Heart left ventricle (tissue), 16 donors: ENCODE measurements around the gene NAXD. TPM values are rescaled to one million over a fixed set of nuclear protein-coding genes. Genes with fewer than 3 reads are reported as not detected.

Source experiments
- ATAC-seq, 4 donors: fragments of 200-7000 bp; cut with Tn5 transposase; one replicate each; pipeline ENCODE4 v1.9.1; 2020 to 2022; ENCODE audit warnings: moderate library complexity in 4 of 4, mild to moderate bottlenecking in 3 of 4, moderate number of reproducible peaks in 1 of 4
- DNase-seq, 5 donors: peaks; one replicate each; pipeline ENCODE4 v3.0.0-alpha.2; 2020
- H3K27ac ChIP-seq, 12 donors: fragments of 200-600 bp; sonication (generic) in 4 of 12; one replicate each; pipeline versions ENCODE4 v1.5.0 to v1.8.0; 2016 to 2022; ENCODE audit warnings: mild to moderate bottlenecking in 2 of 12
- H3K27me3 ChIP-seq, 9 donors: fragments of 200-600 bp; sonication (generic) in 2 of 9; one replicate each; pipeline versions ENCODE4 v1.5.1 to v1.8.0; 2016 to 2022; ENCODE audit warnings: mild to moderate bottlenecking in 3 of 9
- H3K36me3 ChIP-seq, 9 donors: fragments of 200-600 bp; sonication (generic) in 2 of 9; one replicate each; pipeline versions ENCODE4 v1.5.0 to v1.8.0; 2018 to 2022; ENCODE audit warnings: mild to moderate bottlenecking in 2 of 9
- H3K4me1 ChIP-seq, 12 donors: fragments of 200-600 bp; sonication (generic) in 4 of 12; one replicate each; pipeline versions ENCODE4 v1.5.0 to v1.8.0; 2016 to 2022; ENCODE audit warnings: mild to moderate bottlenecking in 3 of 12
- H3K4me3 ChIP-seq, 12 donors: fragments of 200-600 bp; sonication (generic) in 4 of 12; one replicate each; pipeline versions ENCODE4 v1.5.0 to v1.8.0; 2017 to 2022; ENCODE audit warnings: mild to moderate bottlenecking in 9 of 12, moderate library complexity in 4 of 12
- H3K9me3 ChIP-seq, 12 donors: fragments of 200-600 bp; sonication (generic) in 4 of 12; one replicate each; pipeline versions ENCODE4 v1.5.0 to v1.8.0; 2016 to 2022; ENCODE audit warnings: mild to moderate bottlenecking in 1 of 12
- CTCF ChIP-seq, 12 donors: fragments of 200-600 bp; sonication (generic) in 4 of 12; IDR thresholded peaks; one replicate each; pipeline versions ENCODE4 v1.5.0 to v1.8.0; 2018 to 2022; ENCODE audit warnings: antibody characterized with exemption in 12 of 12, mild to moderate bottlenecking in 5 of 12
- POLR2A ChIP-seq, 2 donors: fragments of 450-650 bp; IDR thresholded peaks; one replicate each; pipeline ENCODE4 v1.6.1; 2017; ENCODE audit warnings: antibody characterized with exemption in 2 of 2, mild to moderate bottlenecking in 2 of 2, moderate library complexity in 2 of 2
- WGBS, 4 donors: extraction: QIAGEN DNeasy Blood & Tissue Kit in 2 of 4; methylation state at CpG; one replicate each; pipeline versions ENCODE4 v1.1.5 to v1.1.7; 2013 to 2018; 5-methylcytosine and 5-hydroxymethylcytosine counted together
- intact Hi-C, 10 donors: fragments of 100-400 bp; cut with DNase I; formaldehyde crosslinking; loops; one replicate each; pipeline versions ENCODE4 v1.11.1 to v1.14.2; 2022
- polyA plus RNA-seq, 2 donors: library from polyadenylated mRNA; stranded (reverse); fragments of 200-250 nt; gene quantifications; one replicate each; pipeline ENCODE4 v1.2.3, GENCODE V29; 2013
- total RNA-seq, 9 donors: library from RNA; depleted of rRNA in 2 of 9; stranded (reverse); fragments of >200 nt in 2 of 9; fragmentation: NEBNext Ultra II Directional in 3 of 9; extraction: Animal tissue kit (Norgen Biotek cat#: 25700) in 3 of 9; gene quantifications; one replicate each; pipeline versions ENCODE4 v1.1.0 to v1.2.4, GENCODE V29; 2016 to 2023
- donor health status: ischemic (EF 13 %, LVEDD 7.1; RV severe dilation, severe dysfunction).
- donor health status: healthy with polysubstance abuse.
- donor health status: DM: no; HTN: yes; CAD: no.
- donor health status: DM: no; HTN: no; CAD: no.
- donor health status: ischemic (EF 25% LVEDD 6.9; RV normal size, moderate dysfunction).
- donor health status: ischemic (EF 25% LVEDD 5.7; RV mildly dilated, moderate dysfunction).
- donor health status: healthy.
- donor health status: DM: yes; HTN: yes; CAD: no.
- donor health status: ischemic (EF 35%, LVEDD 5.7; RV mildly dilated, moderate dysfunction).
- donor health status: nonischemic (EF 11% LVEDD 7.7; RV severe dilation, severe dysfunction).
- donor health status: DM: yes; HTN: yes; CAD: no.
- donor health status: PGD.
- donor health status: ischemic (EF 29% LVEDD 5.4; RV normal size, mild dysfunction).
- donor health status: nonischemic (EF 23%, LVEDD 6.1; RV moderate dilation, normal function).

The NAXD gene
- total and polyA plus RNA-seq, 11 donors, result 19.2 to 31.4 (median 23.4) TPM

GRCh38 chr13:110644892-110645521 is 29.7 kb downstream of the NAXD start:
- intact Hi-C loops, result loop anchor here in 1 of 10 donors (2.0 kb wide), 1 partner anchor 52 kb away; no protein-coding TSS in a partner anchor
- ATAC-seq (peak; percentile 35 to 77 (median 66)), DNase-seq (peak; percentile 59 to 81 (median 70))
- H3K27me3 ChIP-seq, result no peaks in the 10 kb centered on the region
- H3K9me3 ChIP-seq, result no peaks in the 10 kb centered on the region
- H3K27ac ChIP-seq, result peak overlapping the region in 1 of 12 donors; percentile 51
- peaks cover 0 to 75% (median 46%) of the 10 kb centered on the region in 9 donors for H3K36me3 ChIP-seq
- 30 to 50% (median 44%) methylated on average over 11 to 28 of the region's 28 CpGs for WGBS, 4 donors
- H3K4me3 ChIP-seq, result no peak overlapping the region
- H3K4me1 ChIP-seq, result peaks cover 0 to 33% (median 15%) of the 10 kb centered on the region in 12 donors
- TF ChIP-seq CTCF (IDR thresholded peaks at IDR 0.05), result peak in 8 of 12 donors; percentile 6 to 48 (median 24)
- no peak for TF ChIP-seq POLR2A (IDR thresholded peaks at IDR 0.05)

DNA sequence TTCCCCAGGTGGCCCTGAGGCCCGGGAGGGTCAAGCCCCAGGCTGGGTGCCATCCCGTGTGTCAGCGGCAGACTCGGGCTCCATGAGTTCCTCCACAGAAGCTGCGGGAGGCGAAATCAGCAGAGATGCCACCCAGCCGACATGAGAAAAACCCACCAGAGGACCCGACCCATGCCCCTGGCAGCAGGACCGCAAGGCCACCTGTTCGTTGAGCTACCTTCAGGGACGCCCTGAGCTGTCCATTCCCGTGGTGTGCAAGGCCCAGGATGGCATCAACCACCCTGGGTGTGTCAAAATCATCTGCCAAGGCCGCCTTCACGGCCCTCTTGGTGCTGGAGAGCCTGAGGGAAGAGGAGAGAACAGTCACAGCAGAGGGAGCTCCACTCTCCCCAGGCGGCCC is 30.4 kb downstream of the NAXD start:
- H3K9me3 ChIP-seq, result no peaks in the 10 kb centered on the region
- peaks cover 0 to 75% (median 43%) of the 10 kb centered on the region in 9 donors for H3K36me3 ChIP-seq
- H3K4me1 ChIP-seq, result peaks cover 0 to 25% (median 11%) of the 10 kb centered on the region in 12 donors
- DNase-seq, result no peak
- 87 to 97% (median 89%) methylated on average over 6 to 15 of the region's 15 CpGs for WGBS, 4 donors
- no peak for ATAC-seq
- TF ChIP-seq CTCF (IDR thresholded peaks at IDR 0.05) (no peak), POLR2A (IDR thresholded peaks at IDR 0.05) (no peak)
- peak overlapping the region in 1 of 12 donors; percentile 45 for H3K27ac ChIP-seq
- intact Hi-C loops, result loop anchor here in 1 of 10 donors (2.0 kb wide), 1 partner anchor 53 kb away; no protein-coding TSS in a partner anchor
- H3K4me3 ChIP-seq, result no peak overlapping the region
- no peaks in the 10 kb centered on the region for H3K27me3 ChIP-seq

DNA sequence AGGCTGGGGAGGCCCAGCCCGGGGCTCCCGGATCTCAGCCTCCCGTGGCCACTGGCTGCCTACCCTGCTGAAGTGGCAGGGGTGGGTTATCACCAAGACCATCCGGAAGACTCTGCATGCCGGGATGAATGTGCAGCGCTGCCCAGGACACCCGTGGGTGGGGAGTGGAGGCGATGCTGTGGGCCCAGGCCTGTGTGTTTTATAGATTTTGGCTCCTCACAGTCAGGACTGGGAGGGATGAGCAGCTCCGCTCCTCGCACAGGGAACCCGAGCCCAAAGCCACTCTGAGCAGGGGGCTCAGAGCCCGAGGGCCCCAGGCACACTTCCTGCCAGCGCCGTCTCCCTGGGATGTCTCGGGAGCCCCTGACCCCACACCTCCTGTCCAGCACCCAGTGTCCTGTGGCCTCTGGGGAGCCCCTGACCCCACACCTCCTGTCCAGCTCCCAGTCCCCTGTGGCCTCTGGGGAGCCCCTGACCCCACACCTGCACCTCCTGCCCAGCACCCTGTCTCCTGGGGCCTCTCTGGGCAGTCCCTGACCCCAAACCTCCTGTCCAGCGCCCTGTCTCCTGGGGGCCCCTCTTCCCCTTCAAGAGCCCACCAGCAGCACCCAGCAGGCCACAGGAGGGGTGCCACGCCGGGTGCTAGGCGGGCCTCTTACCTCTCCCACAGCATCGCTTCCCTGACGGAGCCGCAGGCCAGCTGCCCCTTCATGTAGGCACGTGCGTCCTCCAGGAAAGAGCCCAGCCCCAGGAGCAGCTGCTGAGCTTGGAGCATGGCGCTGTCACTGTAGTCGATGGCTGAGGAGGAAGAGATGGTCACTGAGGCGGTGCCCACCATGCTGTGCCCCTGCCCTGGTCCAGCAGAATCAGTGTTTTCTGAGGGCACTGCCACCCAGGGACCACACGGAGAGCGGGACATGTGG is 31.4 kb downstream of the NAXD start:
- ATAC-seq (peak in 1 of 4 donors; percentile 11), DNase-seq (no peak)
- no peak overlapping the region for H3K4me3 ChIP-seq
- peak overlapping the region in 1 of 12 donors; percentile 45 for H3K27ac ChIP-seq
- no peaks in the 10 kb centered on the region for H3K9me3 ChIP-seq
- intact Hi-C loops, result no loop called here
- H3K4me1 ChIP-seq, result peaks cover 0 to 16% (median 2%) of the 10 kb centered on the region in 12 donors
- H3K27me3 ChIP-seq, result no peaks in the 10 kb centered on the region
- no peak for TF ChIP-seq CTCF (IDR thresholded peaks at IDR 0.05)
- no peak for TF ChIP-seq POLR2A (IDR thresholded peaks at IDR 0.05)
- H3K36me3 ChIP-seq, result peaks cover 0 to 70% (median 40%) of the 10 kb centered on the region in 9 donors
- 91 to 94% (median 91%) methylated on average over 29 of the region's 29 CpGs for WGBS, 4 donors

DNA sequence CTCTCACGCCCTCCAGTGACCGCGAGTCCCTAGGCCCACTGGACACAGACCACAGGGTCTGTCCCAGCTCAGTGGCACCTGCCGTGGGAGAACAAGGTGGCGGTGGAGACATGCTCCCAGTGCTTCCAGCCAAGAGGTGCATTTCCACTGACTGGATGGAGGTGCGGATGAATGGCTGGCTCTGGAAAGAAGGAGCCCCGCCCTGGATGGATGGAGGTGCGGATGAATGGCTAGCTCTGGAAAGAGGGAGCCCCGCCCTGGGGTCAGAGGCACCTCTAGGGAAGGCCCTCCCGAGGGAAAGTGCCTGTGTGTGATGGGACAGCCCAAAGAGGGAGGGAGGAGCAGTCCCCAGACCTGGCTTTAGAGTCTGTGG is 32.0 kb downstream of the NAXD start:
- no peak overlapping the region for H3K27ac ChIP-seq
- peaks cover 0 to 12% (median 2%) of the 10 kb centered on the region in 12 donors for H3K4me1 ChIP-seq
- no peaks in the 10 kb centered on the region for H3K27me3 ChIP-seq
- ATAC-seq, result no peak
- no peaks in the 10 kb centered on the region for H3K9me3 ChIP-seq
- TF ChIP-seq CTCF (IDR thresholded peaks at IDR 0.05) (no peak), POLR2A (IDR thresholded peaks at IDR 0.05) (no peak)
- no peak for DNase-seq
- WGBS, 4 donors, result 84 to 94% (median 89%) methylated on average over 10 of the region's 10 CpGs
- no peak overlapping the region for H3K4me3 ChIP-seq
- intact Hi-C loops, result no loop called here
- H3K36me3 ChIP-seq, result peaks cover 0 to 65% (median 37%) of the 10 kb centered on the region in 9 donors
